Erythroblast (primary cell): Measurements from ENCODE around the gene INPP4B.
A peak's percentile ranks its signal among the peaks of the same experiment; 100 is the strongest.

ENCODE experiments used
- DNase-seq, 2 experiments: peaks; one replicate each; lab custom pipeline; 2025; lab: John Stamatoyannopoulos, UW
- GATA1 ChIP-seq: IDR thresholded peaks from 2 replicates; pipeline ENCODE4 v1.6.1; 2011; ENCODE audit warnings: low read depth, mild to moderate bottlenecking, control low read depth, low read length, moderate library complexity
- POLR2A ChIP-seq: IDR thresholded peaks from 2 replicates; pipeline ENCODE4 v1.6.1; 2011; ENCODE audit warnings: mild to moderate bottlenecking, low read length

The INPP4B gene

DNA sequence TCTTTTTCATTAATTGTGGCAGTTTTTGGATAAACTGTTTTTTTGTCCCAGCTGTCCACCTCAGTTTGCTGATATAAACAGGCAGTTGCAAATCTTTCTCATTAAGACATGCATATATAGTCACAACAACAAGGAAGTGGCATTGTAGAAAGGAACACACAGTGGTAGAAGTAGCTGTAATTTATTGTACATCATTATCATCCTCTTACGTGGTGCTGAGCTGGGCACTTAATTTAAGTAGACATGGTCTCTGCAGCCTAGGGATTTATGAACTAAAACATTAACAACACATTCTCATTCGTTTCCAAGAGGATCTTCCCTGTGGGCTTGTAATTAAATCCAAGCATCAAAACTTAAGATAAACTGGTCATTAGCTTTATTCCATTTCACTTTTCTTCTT lies 500.2 kb downstream of the INPP4B start:
- TF ChIP-seq GATA1: no peak
- no peak for TF ChIP-seq POLR2A
- DNase-seq: peak in 1 of 2 experiments; percentile 8

DNA sequence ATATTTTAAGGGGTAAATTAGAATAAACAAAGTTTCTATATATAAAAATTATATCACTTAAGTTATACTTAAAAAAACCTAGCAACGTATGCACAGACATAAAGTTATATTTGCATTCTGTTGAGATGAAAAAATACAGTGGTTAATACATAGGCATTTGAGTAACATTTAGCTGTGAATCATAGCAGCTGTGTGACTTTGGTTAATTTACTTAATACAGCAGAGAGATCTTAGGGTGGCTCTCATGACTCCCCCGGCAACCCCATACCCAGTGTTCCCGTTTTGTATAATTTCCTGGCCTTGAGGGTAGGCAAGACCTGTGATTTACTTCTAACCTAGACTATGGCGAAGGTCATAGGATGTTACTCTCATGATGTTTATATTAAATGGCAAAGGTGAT lies 504.8 kb downstream of the INPP4B start:
- TF ChIP-seq GATA1: no peak
- no peak for TF ChIP-seq POLR2A
- no peak for DNase-seq

DNA sequence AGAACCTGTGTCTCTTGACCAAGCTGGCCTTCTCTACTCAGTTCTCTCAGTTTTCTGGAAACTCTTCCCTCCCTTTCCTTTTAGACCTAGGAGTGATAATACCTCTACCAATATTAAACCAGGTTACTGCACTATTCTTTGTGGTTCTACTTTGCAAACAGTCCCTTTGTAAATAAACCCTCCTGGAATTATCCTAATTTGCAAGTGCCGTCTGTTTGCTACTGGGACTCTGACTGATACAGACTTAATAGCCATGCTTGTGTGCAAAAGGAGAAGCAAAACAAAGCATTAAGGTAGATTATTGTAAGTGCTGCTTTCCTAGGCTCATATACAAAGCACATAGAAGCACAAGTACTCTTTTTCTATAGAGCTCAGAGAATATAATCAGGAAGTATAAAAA lies 507.0 kb downstream of the INPP4B start:
- no peak for DNase-seq
- TF ChIP-seq POLR2A (no peak), GATA1 (no peak)

DNA sequence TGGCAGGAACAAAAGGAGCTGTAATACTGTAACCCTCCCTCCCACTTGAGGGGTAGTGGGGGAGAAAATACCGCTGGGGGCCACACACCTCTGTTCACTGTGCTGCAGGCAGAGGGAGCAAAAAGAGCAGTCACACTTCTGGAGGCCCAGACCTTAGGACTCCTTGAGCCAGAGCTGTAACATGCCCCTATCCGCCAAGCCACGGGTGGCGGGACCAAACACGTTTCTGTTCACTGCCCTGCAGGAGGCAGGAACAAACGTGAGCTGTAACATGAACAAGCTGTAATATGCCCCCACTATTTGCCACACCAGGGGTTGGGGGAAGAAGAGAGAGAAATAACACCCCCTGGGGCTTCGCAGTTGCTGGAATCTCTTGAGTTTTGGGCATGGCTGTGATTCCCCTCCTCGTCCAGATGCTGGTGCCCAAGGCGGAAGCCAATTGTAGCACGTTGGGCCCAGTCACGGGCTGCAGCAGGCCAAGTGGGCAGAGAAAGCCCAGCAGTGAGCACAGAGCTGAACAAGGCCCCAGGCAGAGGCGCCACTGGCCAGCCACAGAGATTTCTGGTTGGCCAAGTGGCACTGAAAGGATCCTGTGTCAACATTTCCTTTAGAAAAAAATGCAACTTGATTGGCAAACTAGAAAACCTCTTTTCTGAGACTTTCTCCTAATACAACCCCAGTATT lies 509.7 kb downstream of the INPP4B start:
- DNase-seq: no peak
- TF ChIP-seq GATA1 (no peak), POLR2A (no peak)

DNA sequence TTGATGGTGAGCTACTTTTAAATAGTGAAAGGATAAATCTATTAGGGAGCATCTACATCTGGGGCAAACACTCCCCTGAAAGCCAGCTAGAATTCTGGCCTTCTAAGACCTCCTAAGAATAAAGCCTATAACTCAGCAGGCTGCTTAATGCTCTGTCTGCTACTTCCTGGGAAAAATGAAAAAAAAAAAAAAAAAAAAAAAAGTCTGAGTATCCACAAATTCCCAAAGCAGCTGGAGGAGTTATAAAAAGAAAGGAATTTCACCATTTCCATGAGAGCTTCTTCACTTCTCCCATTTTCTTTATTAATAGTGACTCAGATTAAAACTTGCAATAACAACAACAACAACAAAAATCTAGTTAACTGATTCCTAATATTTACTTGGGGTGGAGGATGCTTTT lies 511.2 kb downstream of the INPP4B start:
- TF ChIP-seq GATA1 (no peak), POLR2A (no peak)

DNA sequence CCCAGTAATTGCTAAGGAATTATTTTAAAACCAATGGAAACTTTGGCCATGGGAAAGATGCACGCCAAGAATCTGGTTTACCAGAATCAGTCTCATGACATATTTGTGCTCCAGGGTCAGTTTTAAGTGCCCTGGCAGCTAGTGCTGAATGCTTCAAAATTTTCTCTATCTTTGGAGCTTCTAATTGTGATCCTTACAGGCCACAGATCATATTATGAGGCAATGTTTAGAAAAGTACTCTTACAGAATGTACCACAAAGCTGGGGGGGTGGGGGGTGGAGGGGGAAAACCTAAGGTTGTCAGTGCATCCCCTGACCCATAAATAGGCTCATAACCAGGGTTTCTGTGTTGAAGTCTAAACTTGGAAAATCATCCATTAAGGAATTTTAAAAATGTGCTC lies 514.5 kb downstream of the INPP4B start:
- TF ChIP-seq GATA1 (no peak), POLR2A (no peak)

More for the DNA sequence above, 511.2 kb downstream of the INPP4B start:
- no peak for DNase-seq

DNA sequence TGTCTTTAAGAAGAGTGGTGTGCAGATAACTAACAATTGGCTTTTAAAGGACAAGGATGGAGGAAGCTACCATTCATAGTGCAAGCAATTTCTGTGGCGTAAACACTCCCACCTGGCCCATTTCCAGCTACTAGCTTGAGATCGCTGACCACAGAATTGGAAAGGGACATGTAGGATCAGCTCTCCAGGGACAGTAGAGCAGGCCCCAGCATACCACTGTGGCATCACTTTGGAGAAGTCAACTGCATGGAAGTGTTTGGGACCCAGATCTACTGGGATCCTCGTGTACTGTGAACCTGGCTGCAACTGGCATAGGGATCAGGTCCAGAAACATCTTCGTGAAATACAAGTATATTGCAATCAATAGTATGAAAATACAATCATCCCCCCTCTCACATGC lies 515.0 kb downstream of the INPP4B start:
- TF ChIP-seq GATA1: no peak
- no peak for DNase-seq

More for the DNA sequence above, 514.5 kb downstream of the INPP4B start:
- no peak for DNase-seq

DNA sequence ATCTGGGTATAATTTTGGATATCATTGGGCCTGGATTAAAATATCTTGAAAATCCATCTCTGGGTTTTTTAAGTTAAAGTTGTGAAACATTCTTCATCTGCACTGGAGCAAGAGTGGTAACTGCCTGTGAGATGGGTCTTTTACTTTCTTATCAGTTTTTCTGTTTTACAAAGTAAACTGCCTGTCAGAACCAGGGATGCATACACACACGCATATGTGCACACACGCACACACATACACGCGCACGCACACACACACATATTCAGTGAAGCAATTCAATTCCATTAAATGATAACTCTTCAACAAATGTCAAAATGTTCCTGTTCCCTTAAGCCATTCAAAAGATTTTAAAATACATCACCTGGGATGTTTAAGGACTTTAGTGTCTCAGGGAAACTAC lies 515.8 kb downstream of the INPP4B start:
- DNase-seq: no peak
- TF ChIP-seq POLR2A: no peak
- no peak for TF ChIP-seq GATA1

DNA sequence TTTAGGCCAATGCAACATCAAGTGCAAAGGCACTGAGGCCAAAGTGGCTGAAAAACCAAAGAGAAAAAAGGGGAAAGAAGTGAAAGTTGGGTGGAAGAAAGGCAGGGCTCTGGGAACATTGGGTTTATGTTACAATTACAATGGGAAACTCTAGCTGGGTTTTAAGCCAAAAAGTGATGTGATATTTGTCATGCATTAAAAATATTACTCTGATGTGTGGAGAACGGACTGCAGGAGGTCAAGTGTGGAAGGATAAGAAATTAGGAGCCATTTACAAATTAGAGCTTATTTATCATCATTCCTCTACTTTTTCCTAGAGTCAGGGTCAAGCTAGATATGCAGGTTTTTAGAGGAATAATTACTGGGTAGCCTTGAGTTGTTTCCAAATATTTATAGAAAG lies 516.8 kb downstream of the INPP4B start:
- DNase-seq: no peak
- TF ChIP-seq POLR2A (no peak), GATA1 (no peak)

DNA sequence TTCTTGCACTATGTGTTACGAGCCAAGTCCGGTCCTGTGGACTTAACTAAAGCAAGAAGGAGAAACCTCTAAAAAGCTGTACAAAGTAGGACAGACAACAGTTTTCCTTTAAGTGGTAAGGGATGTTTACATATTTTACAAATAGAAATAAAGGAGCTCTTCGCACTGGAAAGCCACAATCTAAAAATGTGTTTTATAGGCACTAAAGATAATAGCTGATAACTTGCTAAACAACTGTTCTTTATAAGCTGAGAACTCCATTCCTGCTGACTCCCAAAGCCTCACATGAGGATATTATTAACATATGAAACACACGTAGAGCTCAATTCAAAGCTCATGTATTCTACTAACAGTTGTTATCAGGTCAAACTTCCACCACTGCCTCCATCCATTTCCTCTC lies 519.9 kb downstream of the INPP4B start:
- no peak for DNase-seq
- TF ChIP-seq GATA1 (no peak), POLR2A (no peak)

DNA sequence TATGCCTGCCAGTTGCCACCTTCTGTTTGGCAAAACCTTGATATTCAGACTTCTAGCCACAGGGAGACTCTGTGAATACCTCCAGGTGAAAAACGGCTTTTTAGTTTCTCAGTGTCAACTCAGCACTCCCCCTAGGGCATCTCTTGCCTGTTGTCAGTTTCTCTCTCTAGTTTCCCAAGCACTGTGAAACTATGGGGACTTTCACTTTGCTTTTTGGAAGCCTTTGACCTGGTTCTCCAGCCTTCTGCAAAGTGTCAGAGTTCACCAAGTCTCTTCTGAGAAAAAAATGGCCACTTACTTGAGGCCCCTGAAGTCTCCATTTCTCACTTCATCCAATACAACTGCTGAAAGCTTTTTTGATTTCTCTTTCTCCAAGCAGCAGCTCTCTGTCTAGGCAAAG lies 521.5 kb downstream of the INPP4B start:
- TF ChIP-seq POLR2A: no peak
- no peak for TF ChIP-seq GATA1
- no peak for DNase-seq

DNA sequence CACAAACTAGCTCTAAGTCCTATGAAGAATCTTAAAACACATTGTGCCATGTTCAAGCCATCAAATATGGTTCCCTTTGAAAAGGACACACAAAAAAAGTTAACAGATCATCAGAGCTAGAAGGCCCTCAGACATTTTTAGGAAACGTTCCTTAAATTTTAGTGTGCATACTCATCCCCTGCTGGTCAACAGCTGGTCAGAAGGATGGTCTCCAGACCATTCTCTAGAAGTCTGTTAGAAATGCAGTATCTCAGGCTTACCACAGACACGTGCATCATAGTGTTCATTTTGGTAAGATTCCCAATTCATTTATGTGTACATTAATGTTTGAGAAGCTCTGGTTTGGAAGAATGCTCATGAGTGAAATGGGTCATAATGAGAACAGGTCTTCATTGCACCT lies 523.1 kb downstream of the INPP4B start:
- no peak for DNase-seq
- TF ChIP-seq GATA1 (no peak), POLR2A (no peak)

DNA sequence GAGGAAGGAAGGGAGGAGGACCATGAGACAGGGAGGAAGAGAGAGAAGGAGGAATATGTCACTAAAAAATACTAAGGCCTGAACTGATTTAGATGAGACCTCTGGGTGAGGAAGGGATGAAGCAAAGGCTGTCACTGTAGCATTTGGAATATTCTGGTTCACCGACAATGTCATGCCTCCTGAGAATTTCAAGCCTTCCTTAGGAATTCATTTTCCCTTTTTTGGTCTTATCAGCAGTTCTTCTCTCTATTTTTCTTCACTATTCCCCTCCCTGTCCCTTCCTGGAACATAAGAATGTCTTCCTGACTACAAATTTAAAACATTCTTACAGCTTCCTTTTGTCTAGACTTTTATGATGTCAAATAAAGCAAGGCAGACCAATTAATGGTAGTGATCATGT lies 527.8 kb downstream of the INPP4B start:
- TF ChIP-seq GATA1 (no peak), POLR2A (no peak)
- no peak for DNase-seq

DNA sequence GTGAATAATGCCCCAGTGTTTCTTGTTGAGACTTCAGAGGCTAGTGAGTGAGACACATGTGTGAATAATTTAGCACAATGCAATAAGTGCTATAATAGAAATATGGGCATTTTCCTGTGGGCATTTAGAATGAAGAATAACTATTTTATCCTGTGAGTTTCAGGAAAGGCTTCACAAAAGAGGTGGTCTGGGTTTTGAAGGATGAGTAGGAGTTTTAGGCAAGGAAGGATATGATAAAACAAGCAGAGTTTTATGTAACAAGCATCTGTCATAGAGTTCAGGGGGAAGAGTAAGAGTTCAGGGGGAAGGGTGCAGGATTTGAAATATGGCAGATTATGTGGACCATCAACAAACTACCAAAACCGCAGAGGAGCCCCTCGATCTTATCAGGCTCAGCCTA lies 529.2 kb downstream of the INPP4B start:
- no peak for TF ChIP-seq GATA1
- TF ChIP-seq POLR2A: no peak

DNA sequence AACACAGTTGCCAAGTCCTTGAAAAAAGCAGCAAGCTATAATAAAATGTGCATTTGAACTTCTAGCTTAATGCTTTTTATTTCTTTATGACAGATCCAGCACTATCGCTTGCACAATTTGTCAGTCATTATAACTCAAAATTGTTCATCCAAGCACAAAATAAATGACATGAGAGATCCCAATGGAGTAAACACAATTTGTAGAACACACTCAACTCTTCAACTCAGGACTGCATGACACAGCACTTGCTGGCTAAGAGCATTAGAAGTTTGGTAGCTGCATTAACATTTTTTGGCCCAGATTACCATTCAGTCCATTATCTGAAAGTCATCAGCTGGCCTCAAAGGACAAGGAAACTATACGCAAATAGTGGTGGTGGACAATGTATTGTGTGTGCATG lies 530.1 kb downstream of the INPP4B start:
- DNase-seq: no peak
- TF ChIP-seq GATA1: no peak

More for the DNA sequence above, 529.2 kb downstream of the INPP4B start:
- no peak for DNase-seq
